AG09309 (cell line): ENCODE results near the gene GOLT1B.

ENCODE experiments used
- DNase-seq: peaks from one replicate; pipeline ENCODE4 v3.0.0-alpha.2; 2010; ENCODE audit warnings: low read depth
- H3K4me3 ChIP-seq: 2 replicates; pipeline ENCODE4 v1.5.1; 2011; ENCODE audit warnings: mild to moderate bottlenecking, low read depth, low read length, moderate library complexity; ENCODE audit not compliant: control insufficient read depth
- CTCF ChIP-seq: IDR thresholded peaks from 2 replicates; pipeline ENCODE4 v1.5.1; 2011; ENCODE audit warnings: mild to moderate bottlenecking, low read depth, low read length, inconsistent platforms; ENCODE audit not compliant: insufficient read depth, control insufficient read depth; ENCODE audit errors: missing control alignments

The GOLT1B gene

GRCh38 chr12:21472197-21472823, 29.3 kb upstream of the GOLT1B start:
- TF ChIP-seq CTCF = no peak
- DNase-seq = no peak
- H3K4me3 ChIP-seq = no peak overlapping the region

GRCh38 chr12:21475552-21475951, 26.0 kb upstream of the GOLT1B start:
- DNase-seq = no peak
- no peak for TF ChIP-seq CTCF
- no peak overlapping the region for H3K4me3 ChIP-seq

- no peak for TF ChIP-seq CTCF
- DNase-seq = peak; percentile 25
- no peak overlapping the region for H3K4me3 ChIP-seq
These were observed 24.6 kb upstream of the GOLT1B start for GRCh38 chr12:21476949-21477348.

GRCh38 chr12:21478756-21479455, 22.7 kb upstream of the GOLT1B start:
- no peak for TF ChIP-seq CTCF
- no peak for DNase-seq
- H3K4me3 ChIP-seq = no peak overlapping the region

GRCh38 chr12:21483531-21483930, 18.1 kb upstream of the GOLT1B start:
- DNase-seq = no peak
- H3K4me3 ChIP-seq = no peak overlapping the region
- TF ChIP-seq CTCF = no peak

- no peak for DNase-seq
- no peak overlapping the region for H3K4me3 ChIP-seq
- no peak for TF ChIP-seq CTCF
These were observed 15.6 kb upstream of the GOLT1B start for GRCh38 chr12:21485998-21486397.
